Measurements from ENCODE around the gene APBA1.

- no peak for TF ChIP-seq CTCF (IDR thresholded peaks at IDR 0.05; ENCODE audit: insufficient read depth, low read length)
- no peak for TF ChIP-seq POLR2AphosphoS5 (IDR thresholded peaks at IDR 0.05; ENCODE audit: low read depth)
- no peak for TF ChIP-seq GABPA (IDR thresholded peaks at IDR 0.05; ENCODE audit: low read depth)
- TF ChIP-seq REST (IDR thresholded peaks at IDR 0.05; ENCODE audit: insufficient replicate concordance, low read depth), result no peak
These were observed 81.9 kb downstream of the APBA1 start for GRCh38 chr9:69590266-69590665.
